Stimulated activated naive B cell treated with anti-CD40 and anti-IgM and Interleukin-4, amounts not matched to agents 10 μg/mL and 1 μg/mL and 100 μg/mL, for 72 hours (primary cell): Measurements from ENCODE around the gene RPSA.

Experiments
- ATAC-seq, 2 donors: fragments of 150-1000 bp; cut with Tn5 transposase; replicated peaks; 2 replicates each; pipeline ENCODE4 v1.10.0; 2021; ENCODE audit warnings: moderate library complexity in 1 of 2
- DNase-seq: peaks from one replicate; pipeline ENCODE4 v3.0.0; 2021
- H3K27ac Mint-ChIP-seq: one replicate; pipeline ENCODE4 v1.8.0; 2022; ENCODE audit warnings: mild to moderate bottlenecking, mixed read lengths
- H3K27me3 Mint-ChIP-seq, 2 donors: one replicate each; pipeline ENCODE4 v1.8.0; 2022; ENCODE audit warnings: mixed read lengths in 2 of 2
- H3K36me3 Mint-ChIP-seq, 2 donors: one replicate each; pipeline ENCODE4 v1.8.0; 2022; ENCODE audit warnings: mixed read lengths in 2 of 2, mild to moderate bottlenecking in 1 of 2
- H3K4me1 Mint-ChIP-seq, 2 donors: one replicate each; pipeline ENCODE4 v1.8.0; 2022; ENCODE audit warnings: mixed read lengths in 2 of 2, mild to moderate bottlenecking in 1 of 2
- H3K4me3 Mint-ChIP-seq, 2 donors: one replicate each; pipeline ENCODE4 v1.8.0; 2022; ENCODE audit warnings: mild to moderate bottlenecking in 2 of 2, mixed read lengths in 2 of 2, moderate library complexity in 1 of 2
- H3K9me3 Mint-ChIP-seq, 2 donors: one replicate each; pipeline ENCODE4 v1.8.0; 2022; ENCODE audit warnings: mixed read lengths in 2 of 2, mild to moderate bottlenecking in 1 of 2

The RPSA gene

GRCh38 chr3:39383881-39384664 lies 22.4 kb upstream of the RPSA start:
- Mint-ChIP-seq H3K4me3 (peak overlapping the region; percentile 99 to 100), H3K27ac (peak overlapping the region; percentile 100), H3K9me3 (peaks cover 0 to 5% of the 10 kb centered on the region in 2 donors), H3K36me3 (peaks cover 9 to 27% of the 10 kb centered on the region in 2 donors), H3K4me1 (peaks cover 33 to 42% of the 10 kb centered on the region in 2 donors), H3K27me3 (no peaks in the 10 kb centered on the region)
- peak; percentile 76 to 82 for ATAC-seq
- peak; percentile 95 for DNase-seq

- H3K27ac Mint-ChIP-seq: no peak overlapping the region
- peak overlapping the region; percentile 99 to 100 for H3K4me3 Mint-ChIP-seq
- DNase-seq (no peak), ATAC-seq (no peak)
- peaks cover 0 to 5% of the 10 kb centered on the region in 2 donors for H3K9me3 Mint-ChIP-seq
- H3K4me1 Mint-ChIP-seq: peaks cover 38 to 48% of the 10 kb centered on the region in 2 donors
- H3K36me3 Mint-ChIP-seq: peaks cover 10 to 31% of the 10 kb centered on the region in 2 donors
- H3K27me3 Mint-ChIP-seq: no peaks in the 10 kb centered on the region
Observed at GRCh38 chr3:39384665-39385000, 21.9 kb upstream of the RPSA start.

- no peak for ATAC-seq
- Mint-ChIP-seq H3K4me3 (peak overlapping the region; percentile 99 to 100), H3K27me3 (no peaks in the 10 kb centered on the region), H3K9me3 (peaks cover 0 to 5% of the 10 kb centered on the region in 2 donors), H3K36me3 (peaks cover 18 to 38% of the 10 kb centered on the region in 2 donors), H3K27ac (peak overlapping the region; percentile 53), H3K4me1 (peaks cover 44 to 57% of the 10 kb centered on the region in 2 donors)
- no peak for DNase-seq
Observed at GRCh38 chr3:39385456-39386090, 20.9 kb upstream of the RPSA start.

GRCh38 chr3:39386318-39386717 lies 20.2 kb upstream of the RPSA start:
- ATAC-seq (no peak), DNase-seq (no peak)
- Mint-ChIP-seq H3K4me1 (peaks cover 50 to 65% of the 10 kb centered on the region in 2 donors), H3K4me3 (peak overlapping the region; percentile 1 to 40), H3K9me3 (peaks cover 0 to 5% of the 10 kb centered on the region in 2 donors), H3K27me3 (no peaks in the 10 kb centered on the region), H3K36me3 (peaks cover 25 to 45% of the 10 kb centered on the region in 2 donors), H3K27ac (peak overlapping the region; percentile 89)

GRCh38 chr3:39387411-39387975 lies 19.0 kb upstream of the RPSA start:
- Mint-ChIP-seq H3K4me1 (peaks cover 51 to 70% of the 10 kb centered on the region in 2 donors), H3K9me3 (peaks cover 0 to 5% of the 10 kb centered on the region in 2 donors)
- no peak for DNase-seq

GRCh38 chr3:39388153-39388552 lies 18.4 kb upstream of the RPSA start:
- peaks cover 51 to 70% of the 10 kb centered on the region in 2 donors for H3K4me1 Mint-ChIP-seq
- H3K9me3 Mint-ChIP-seq: peaks cover 0 to 5% of the 10 kb centered on the region in 2 donors
- no peaks in the 10 kb centered on the region for H3K27me3 Mint-ChIP-seq
- peak overlapping the region in 1 of 2 donors; percentile 79 for H3K4me3 Mint-ChIP-seq
- peaks cover 32 to 52% of the 10 kb centered on the region in 2 donors for H3K36me3 Mint-ChIP-seq
- DNase-seq: no peak
- ATAC-seq: no peak
- H3K27ac Mint-ChIP-seq: peak overlapping the region; percentile 89

More at GRCh38 chr3:39387411-39387975, 19.0 kb upstream of the RPSA start:
- Mint-ChIP-seq H3K27ac (peak overlapping the region; percentile 89), H3K4me3 (peak overlapping the region; percentile 54 to 69), H3K36me3 (peaks cover 32 to 52% of the 10 kb centered on the region in 2 donors), H3K27me3 (no peaks in the 10 kb centered on the region)
- ATAC-seq: no peak

- Mint-ChIP-seq H3K36me3 (peaks cover 31 to 50% of the 10 kb centered on the region in 2 donors), H3K4me3 (peak overlapping the region; percentile 69 to 79), H3K9me3 (peaks cover 0 to 5% of the 10 kb centered on the region in 2 donors), H3K27me3 (no peaks in the 10 kb centered on the region), H3K27ac (peak overlapping the region; percentile 89), H3K4me1 (peaks cover 51 to 70% of the 10 kb centered on the region in 2 donors)
- peak; percentile 79 to 85 for ATAC-seq
- DNase-seq: peak; percentile 32
Observed at GRCh38 chr3:39388741-39389248, 17.7 kb upstream of the RPSA start.

- Mint-ChIP-seq H3K9me3 (peaks cover 0 to 5% of the 10 kb centered on the region in 2 donors), H3K4me1 (peaks cover 49 to 66% of the 10 kb centered on the region in 2 donors), H3K27ac (peak overlapping the region; percentile 89), H3K4me3 (peak overlapping the region; percentile 28 to 47), H3K27me3 (no peaks in the 10 kb centered on the region), H3K36me3 (peaks cover 43 to 62% of the 10 kb centered on the region in 2 donors)
- ATAC-seq (no peak), DNase-seq (no peak)
Observed at GRCh38 chr3:39390181-39390580, 16.3 kb upstream of the RPSA start.

GRCh38 chr3:39396690-39397089 lies 9.8 kb upstream of the RPSA start:
- no peak for ATAC-seq
- H3K9me3 Mint-ChIP-seq: no peaks in the 10 kb centered on the region
- peaks cover under 1 to 3% of the 10 kb centered on the region in 2 donors for H3K4me1 Mint-ChIP-seq
- no peak overlapping the region for H3K4me3 Mint-ChIP-seq
- DNase-seq: no peak
- no peaks in the 10 kb centered on the region for H3K27me3 Mint-ChIP-seq
- H3K36me3 Mint-ChIP-seq: peaks cover 44 to 64% of the 10 kb centered on the region in 2 donors
- H3K27ac Mint-ChIP-seq: no peak overlapping the region

GRCh38 chr3:39398700-39399099 lies 7.8 kb upstream of the RPSA start:
- no peaks in the 10 kb centered on the region for H3K27me3 Mint-ChIP-seq
- H3K4me3 Mint-ChIP-seq: no peak overlapping the region
- no peaks in the 10 kb centered on the region for H3K9me3 Mint-ChIP-seq
- ATAC-seq: no peak
- H3K4me1 Mint-ChIP-seq: peaks cover 3 to 5% of the 10 kb centered on the region in 2 donors
- no peak for DNase-seq
- peaks cover 40 to 64% of the 10 kb centered on the region in 2 donors for H3K36me3 Mint-ChIP-seq
- H3K27ac Mint-ChIP-seq: peak overlapping the region; percentile 31

- no peak overlapping the region for H3K27ac Mint-ChIP-seq
- DNase-seq (no peak), ATAC-seq (no peak)
- no peaks in the 10 kb centered on the region for H3K27me3 Mint-ChIP-seq
- H3K36me3 Mint-ChIP-seq: peaks cover 27 to 47% of the 10 kb centered on the region in 2 donors
- no peaks in the 10 kb centered on the region for H3K9me3 Mint-ChIP-seq
- H3K4me1 Mint-ChIP-seq: peaks cover 8 to 9% of the 10 kb centered on the region in 2 donors
- no peak overlapping the region for H3K4me3 Mint-ChIP-seq
Observed at GRCh38 chr3:39401983-39402382, 4.5 kb upstream of the RPSA start.

- no peak for ATAC-seq
- Mint-ChIP-seq H3K9me3 (no peaks in the 10 kb centered on the region), H3K4me1 (peaks cover 24 to 35% of the 10 kb centered on the region in 2 donors), H3K27me3 (no peaks in the 10 kb centered on the region), H3K36me3 (peaks cover 38 to 48% of the 10 kb centered on the region in 2 donors), H3K27ac (no peak overlapping the region), H3K4me3 (peak overlapping the region in 1 of 2 donors; percentile 10)
- DNase-seq: no peak
Observed at GRCh38 chr3:39404943-39405686, 1.4 kb upstream of the RPSA start.

- H3K36me3 Mint-ChIP-seq: peaks cover 37 to 47% of the 10 kb centered on the region in 2 donors
- H3K27ac Mint-ChIP-seq: peak overlapping the region; percentile 98
- peaks cover 27 to 35% of the 10 kb centered on the region in 2 donors for H3K4me1 Mint-ChIP-seq
- peak overlapping the region; percentile 90 to 93 for H3K4me3 Mint-ChIP-seq
- H3K27me3 Mint-ChIP-seq: no peaks in the 10 kb centered on the region
- no peak for ATAC-seq
- DNase-seq: no peak
- H3K9me3 Mint-ChIP-seq: no peaks in the 10 kb centered on the region
Observed at GRCh38 chr3:39405687-39406367, 693 bp upstream of the RPSA start.
